ENCODE data around the gene TRIM33.
"Not testable (repeated sequence)": the region's sequence is repeated elsewhere in the genome, so short reads cannot be mapped to it uniquely, and the experiment has no call there.

Gene TRIM33

DNA sequence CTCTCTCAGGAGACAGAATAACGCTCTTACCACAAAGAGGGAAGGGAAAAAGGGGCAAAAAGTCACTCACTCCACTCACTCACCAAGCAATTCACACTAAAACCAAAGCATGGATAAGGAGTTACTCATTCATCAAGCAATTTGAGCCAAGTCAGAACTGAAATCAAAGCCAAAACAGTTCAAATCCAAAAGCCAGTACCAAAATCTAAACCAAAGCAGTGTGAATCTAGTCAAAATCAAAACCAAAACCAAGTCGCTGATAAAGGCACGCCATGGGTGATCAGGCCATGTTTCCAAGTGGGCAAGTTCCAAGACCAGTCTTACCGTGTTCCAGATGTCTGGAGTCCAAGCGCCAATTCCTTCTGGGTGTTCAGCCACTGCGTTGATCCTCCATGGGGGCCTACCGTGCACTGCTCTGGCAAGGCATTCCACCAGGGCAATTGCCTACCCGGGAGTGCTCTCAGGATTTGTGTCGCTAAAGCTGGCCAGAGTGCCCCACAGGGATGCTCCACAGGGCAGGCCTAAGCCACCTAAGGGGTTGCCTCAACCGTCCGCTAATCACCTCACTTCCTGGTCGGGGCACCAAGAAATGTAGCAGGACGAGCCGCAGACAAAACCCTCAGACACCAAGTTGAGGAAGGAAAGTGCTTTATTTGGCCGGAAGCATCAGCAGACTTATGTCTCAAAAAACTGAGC is 142.3 kb downstream of the TRIM33 start:
- no peaks in the 10 kb centered on the region for H3K4me1 ChIP-seq (ENCODE audit: control insufficient read depth in 2 of 2, insufficient read depth in 2 of 2, low read length in 2 of 2)

DNA sequence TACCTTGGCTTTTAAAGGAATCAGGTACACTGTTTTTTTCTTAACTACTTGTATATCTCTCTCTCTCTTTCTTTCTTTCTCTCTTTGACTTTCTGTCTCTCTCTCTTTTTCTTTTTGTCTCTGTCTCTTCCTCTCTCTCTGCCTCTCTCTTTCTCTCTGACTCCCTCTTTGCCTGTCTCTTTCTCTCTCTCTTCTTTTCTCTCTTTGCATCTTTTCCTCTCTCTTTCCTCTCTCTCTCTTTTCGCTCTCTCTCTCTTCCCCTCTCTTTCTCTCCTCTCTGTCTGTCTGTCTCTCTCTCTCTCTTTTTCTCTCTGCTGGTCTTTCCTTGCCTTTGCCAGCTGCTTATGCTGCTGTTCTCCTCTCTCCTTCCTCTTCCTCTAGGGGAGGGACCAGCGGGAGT is 143.2 kb downstream of the TRIM33 start:
- Histone ChIP-seq H3K36me3 (ENCODE audit: control insufficient read depth in 2 of 2, insufficient read depth in 2 of 2, low read length in 2 of 2) (no peaks in the 10 kb centered on the region), H3K4me1 (ENCODE audit: control insufficient read depth in 2 of 2, insufficient read depth in 2 of 2, low read length in 2 of 2) (no peaks in the 10 kb centered on the region), H3K4me3 (ENCODE audit: low read length in 2 of 2) (no peak overlapping the region), H3K27ac (ENCODE audit: low read depth in 2 of 2, low read length in 2 of 2) (no peak overlapping the region), H3K27me3 (ENCODE audit: control insufficient read depth in 2 of 2, insufficient read depth in 2 of 2, low read length in 2 of 2) (no peaks in the 10 kb centered on the region), H3K9ac (ENCODE audit: low read depth in 1 of 2, low read length in 2 of 2) (no peak overlapping the region), H3K9me3 (ENCODE audit: control insufficient read depth in 2 of 2, low read length in 2 of 2) (peaks cover 1 to 6% of the 10 kb centered on the region in 2 donors)

More for the DNA sequence above, 142.3 kb downstream of the TRIM33 start:
- Histone ChIP-seq H3K27ac (ENCODE audit: low read depth in 2 of 2, low read length in 2 of 2) (no peak overlapping the region), H3K27me3 (ENCODE audit: control insufficient read depth in 2 of 2, insufficient read depth in 2 of 2, low read length in 2 of 2) (no peaks in the 10 kb centered on the region), H3K36me3 (ENCODE audit: control insufficient read depth in 2 of 2, insufficient read depth in 2 of 2, low read length in 2 of 2) (no peaks in the 10 kb centered on the region), H3K9me3 (ENCODE audit: control insufficient read depth in 2 of 2, low read length in 2 of 2) (peaks cover 0 to 5% of the 10 kb centered on the region in 2 donors), H3K4me3 (ENCODE audit: low read length in 2 of 2) (no peak overlapping the region), H3K9ac (ENCODE audit: low read depth in 1 of 2, low read length in 2 of 2) (no peak overlapping the region)

DNA sequence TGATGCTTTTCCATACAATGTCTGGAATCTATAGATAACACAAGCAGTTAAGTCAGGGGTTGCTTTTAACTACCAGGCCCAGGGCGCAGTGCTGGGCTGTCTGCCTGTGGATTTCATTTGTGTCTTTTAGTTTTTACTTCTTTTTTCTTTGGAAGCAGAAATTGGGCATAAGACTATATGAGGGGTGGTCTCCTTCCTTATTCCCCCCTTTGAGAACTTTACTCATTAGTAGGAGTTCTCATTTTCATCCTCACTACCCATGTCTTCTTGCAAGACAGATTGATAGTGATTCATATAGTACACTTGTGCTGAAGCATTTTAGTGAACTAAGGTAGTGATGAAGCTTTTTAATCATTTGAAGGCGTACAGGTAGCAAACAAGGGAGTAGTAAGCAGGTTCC is 147.8 kb downstream of the TRIM33 start:
- not testable (repeated sequence) for H3K27ac ChIP-seq (ENCODE audit: low read depth in 2 of 2, low read length in 2 of 2); H3K27me3 ChIP-seq (ENCODE audit: control insufficient read depth in 2 of 2, insufficient read depth in 2 of 2, low read length in 2 of 2)

GRCh38 chr1:114359791-114360190 is 151.2 kb downstream of the TRIM33 start:
- Histone ChIP-seq H3K9ac (ENCODE audit: low read depth in 1 of 2, low read length in 2 of 2) (no peak overlapping the region), H3K27ac (ENCODE audit: low read depth in 2 of 2, low read length in 2 of 2) (no peak overlapping the region), H3K36me3 (ENCODE audit: control insufficient read depth in 2 of 2, insufficient read depth in 2 of 2, low read length in 2 of 2) (no peaks in the 10 kb centered on the region), H3K27me3 (ENCODE audit: control insufficient read depth in 2 of 2, insufficient read depth in 2 of 2, low read length in 2 of 2) (no peaks in the 10 kb centered on the region), H3K4me3 (ENCODE audit: low read length in 2 of 2) (no peak overlapping the region), H3K4me1 (ENCODE audit: control insufficient read depth in 2 of 2, insufficient read depth in 2 of 2, low read length in 2 of 2) (no peaks in the 10 kb centered on the region), H3K9me3 (ENCODE audit: control insufficient read depth in 2 of 2, low read length in 2 of 2) (peaks cover 4 to 12% of the 10 kb centered on the region in 2 donors)

More for the DNA sequence above, 147.8 kb downstream of the TRIM33 start:
- not testable (repeated sequence) for H3K9ac ChIP-seq (ENCODE audit: low read depth in 1 of 2, low read length in 2 of 2); H3K4me1 ChIP-seq (ENCODE audit: control insufficient read depth in 2 of 2, insufficient read depth in 2 of 2, low read length in 2 of 2); H3K4me3 ChIP-seq (ENCODE audit: low read length in 2 of 2); H3K36me3 ChIP-seq (ENCODE audit: control insufficient read depth in 2 of 2, insufficient read depth in 2 of 2, low read length in 2 of 2)
- H3K9me3 ChIP-seq (ENCODE audit: control insufficient read depth in 2 of 2, low read length in 2 of 2): peaks cover 4 to 12% of the 10 kb centered on the region in 2 donors

GRCh38 chr1:114355240-114355639 is 155.8 kb downstream of the TRIM33 start:
- no peaks in the 10 kb centered on the region for H3K27me3 ChIP-seq (ENCODE audit: control insufficient read depth in 2 of 2, insufficient read depth in 2 of 2, low read length in 2 of 2)
- H3K36me3 ChIP-seq (ENCODE audit: control insufficient read depth in 2 of 2, insufficient read depth in 2 of 2, low read length in 2 of 2): no peaks in the 10 kb centered on the region
- no peak overlapping the region for H3K4me3 ChIP-seq (ENCODE audit: low read length in 2 of 2)
- H3K4me1 ChIP-seq (ENCODE audit: control insufficient read depth in 2 of 2, insufficient read depth in 2 of 2, low read length in 2 of 2): no peaks in the 10 kb centered on the region
- no peak overlapping the region for H3K9ac ChIP-seq (ENCODE audit: low read depth in 1 of 2, low read length in 2 of 2)
- H3K27ac ChIP-seq (ENCODE audit: low read depth in 2 of 2, low read length in 2 of 2): no peak overlapping the region
- no peaks in the 10 kb centered on the region for H3K9me3 ChIP-seq (ENCODE audit: control insufficient read depth in 2 of 2, low read length in 2 of 2)

GRCh38 chr1:114353262-114353661 is 157.7 kb downstream of the TRIM33 start:
- H3K9ac ChIP-seq (ENCODE audit: low read depth in 1 of 2, low read length in 2 of 2): no peak overlapping the region
- H3K4me1 ChIP-seq (ENCODE audit: control insufficient read depth in 2 of 2, insufficient read depth in 2 of 2, low read length in 2 of 2): no peaks in the 10 kb centered on the region
- no peak overlapping the region for H3K4me3 ChIP-seq (ENCODE audit: low read length in 2 of 2)
- H3K36me3 ChIP-seq (ENCODE audit: control insufficient read depth in 2 of 2, insufficient read depth in 2 of 2, low read length in 2 of 2): no peaks in the 10 kb centered on the region
- H3K27me3 ChIP-seq (ENCODE audit: control insufficient read depth in 2 of 2, insufficient read depth in 2 of 2, low read length in 2 of 2): no peaks in the 10 kb centered on the region
- H3K9me3 ChIP-seq (ENCODE audit: control insufficient read depth in 2 of 2, low read length in 2 of 2): no peaks in the 10 kb centered on the region
- no peak overlapping the region for H3K27ac ChIP-seq (ENCODE audit: low read depth in 2 of 2, low read length in 2 of 2)

DNA sequence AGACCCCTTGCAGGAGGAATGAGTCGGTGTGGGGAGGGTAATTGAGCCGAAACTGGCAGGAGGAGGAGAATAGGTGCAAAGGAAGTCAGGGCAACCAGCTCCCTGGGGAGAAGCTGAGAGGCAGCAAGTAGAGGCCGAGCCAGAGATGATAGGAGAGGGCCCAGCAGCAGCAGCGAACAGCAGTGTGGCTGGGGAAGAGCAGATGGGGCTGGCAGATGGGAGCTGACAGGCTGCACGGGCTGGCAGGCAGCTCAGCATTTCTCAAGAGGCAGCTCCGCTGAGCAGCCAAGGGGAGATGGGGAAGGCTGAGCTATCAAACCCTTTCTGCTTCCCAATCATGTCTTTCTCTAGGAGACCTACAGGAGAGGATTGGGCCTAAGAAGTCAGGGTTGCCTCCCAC is 158.2 kb downstream of the TRIM33 start:
- Histone ChIP-seq H3K4me3 (ENCODE audit: low read length in 2 of 2) (no peak overlapping the region), H3K9ac (ENCODE audit: low read depth in 1 of 2, low read length in 2 of 2) (no peak overlapping the region), H3K9me3 (ENCODE audit: control insufficient read depth in 2 of 2, low read length in 2 of 2) (no peaks in the 10 kb centered on the region), H3K36me3 (ENCODE audit: control insufficient read depth in 2 of 2, insufficient read depth in 2 of 2, low read length in 2 of 2) (no peaks in the 10 kb centered on the region), H3K4me1 (ENCODE audit: control insufficient read depth in 2 of 2, insufficient read depth in 2 of 2, low read length in 2 of 2) (no peaks in the 10 kb centered on the region), H3K27me3 (ENCODE audit: control insufficient read depth in 2 of 2, insufficient read depth in 2 of 2, low read length in 2 of 2) (no peaks in the 10 kb centered on the region), H3K27ac (ENCODE audit: low read depth in 2 of 2, low read length in 2 of 2) (no peak overlapping the region)

- H3K27ac ChIP-seq (ENCODE audit: low read depth in 2 of 2, low read length in 2 of 2): no peak overlapping the region
- no peaks in the 10 kb centered on the region for H3K9me3 ChIP-seq (ENCODE audit: control insufficient read depth in 2 of 2, low read length in 2 of 2)
- H3K4me1 ChIP-seq (ENCODE audit: control insufficient read depth in 2 of 2, insufficient read depth in 2 of 2, low read length in 2 of 2): peaks cover 5 to 9% of the 10 kb centered on the region in 2 donors
- H3K27me3 ChIP-seq (ENCODE audit: control insufficient read depth in 2 of 2, insufficient read depth in 2 of 2, low read length in 2 of 2): no peaks in the 10 kb centered on the region
- no peak overlapping the region for H3K9ac ChIP-seq (ENCODE audit: low read depth in 1 of 2, low read length in 2 of 2)
- no peak overlapping the region for H3K4me3 ChIP-seq (ENCODE audit: low read length in 2 of 2)
- H3K36me3 ChIP-seq (ENCODE audit: control insufficient read depth in 2 of 2, insufficient read depth in 2 of 2, low read length in 2 of 2): no peaks in the 10 kb centered on the region
Observed at GRCh38 chr1:114350731-114351445, 160.1 kb downstream of the TRIM33 start.

DNA sequence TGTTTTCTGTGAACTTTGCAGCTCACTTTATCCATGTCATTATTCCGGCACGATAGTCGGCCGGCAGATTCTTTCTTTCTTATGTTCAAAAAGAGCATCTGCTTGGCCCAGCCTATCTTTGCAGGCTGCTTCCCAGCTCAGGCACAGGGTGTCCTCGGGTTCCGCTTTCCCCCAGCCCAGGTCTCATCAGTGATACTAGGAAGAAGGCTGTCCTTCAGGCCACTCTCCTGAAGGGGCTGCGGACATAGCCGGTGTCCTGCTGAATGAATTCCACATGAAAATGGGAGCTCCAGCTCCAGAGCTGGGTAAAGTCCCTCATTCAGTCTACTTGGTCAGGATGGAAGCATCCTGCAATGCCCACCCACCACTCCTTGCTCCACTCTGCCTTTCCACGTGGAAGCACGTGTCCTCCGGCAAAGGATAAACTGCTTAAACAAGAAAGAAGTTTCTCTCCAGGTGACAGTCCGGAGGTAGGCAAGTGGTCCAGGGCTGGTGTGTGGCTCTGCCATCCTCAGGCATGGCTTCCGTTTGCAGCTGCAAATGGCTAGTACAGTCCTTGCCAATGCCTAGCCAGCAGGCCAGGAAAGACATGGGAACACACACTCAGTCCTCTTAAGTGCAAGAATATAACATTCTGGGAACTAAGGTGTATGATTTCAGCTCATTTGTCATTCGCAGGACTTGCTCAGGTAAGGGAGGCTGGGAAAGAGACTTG is 161.0 kb downstream of the TRIM33 start:
- no peak overlapping the region for H3K9ac ChIP-seq (ENCODE audit: low read depth in 1 of 2, low read length in 2 of 2)
- no peaks in the 10 kb centered on the region for H3K36me3 ChIP-seq (ENCODE audit: control insufficient read depth in 2 of 2, insufficient read depth in 2 of 2, low read length in 2 of 2)
- H3K4me1 ChIP-seq (ENCODE audit: control insufficient read depth in 2 of 2, insufficient read depth in 2 of 2, low read length in 2 of 2): peaks cover 8 to 9% of the 10 kb centered on the region in 2 donors
- H3K27ac ChIP-seq (ENCODE audit: low read depth in 2 of 2, low read length in 2 of 2): no peak overlapping the region
- H3K9me3 ChIP-seq (ENCODE audit: control insufficient read depth in 2 of 2, low read length in 2 of 2): no peaks in the 10 kb centered on the region
- H3K4me3 ChIP-seq (ENCODE audit: low read length in 2 of 2): no peak overlapping the region
- no peaks in the 10 kb centered on the region for H3K27me3 ChIP-seq (ENCODE audit: control insufficient read depth in 2 of 2, insufficient read depth in 2 of 2, low read length in 2 of 2)

All from mucosa of rectum (tissue), 2 donors.